Measurements from ENCODE around the gene ASF1B. TPM values are rescaled to one million over a fixed set of nuclear protein-coding genes. Genes with fewer than 3 reads are reported as not detected.

The ASF1B gene
- total RNA-seq, 3 donors from 2014 or later (not counting 1 experiment from before 2014, with no cell fraction given), result 4.5 to 5.5 (median 4.8) TPM

- 93% methylated on average over 16 of the region's 16 CpGs for WGBS (ENCODE audit: insufficient coverage)
- no peaks in the 10 kb centered on the region for H3K4me1 ChIP-seq (ENCODE audit: control insufficient read depth, insufficient read depth, low read length)
- Mint-ChIP-seq H3K4me1 (peaks cover 0 to 8% of the 10 kb centered on the region in 2 donors), H3K4me3 (no peak overlapping the region), H3K9me3 (no peaks in the 10 kb centered on the region), H3K27me3 (ENCODE audit: low read depth in 2 of 2) (no peaks in the 10 kb centered on the region), H3K36me3 (no peaks in the 10 kb centered on the region), H3K27ac (no peak overlapping the region)
- peaks cover 22% of the 10 kb centered on the region for H3K36me3 ChIP-seq (ENCODE audit: control insufficient read depth, insufficient read depth, low read length)
- ATAC-seq (no peak), DNase-seq (no peak)
- H3K4me3 ChIP-seq (ENCODE audit: low read length), result no peak overlapping the region
- no peaks in the 10 kb centered on the region for H3K9me3 ChIP-seq (ENCODE audit: control insufficient read depth, insufficient read depth, low read length)
- intact Hi-C loops (cut with micrococcal nuclease), result no loop called here
- TF ChIP-seq CTCF (IDR thresholded peaks at IDR 0.05), result no peak
- H3K27me3 ChIP-seq (ENCODE audit: control insufficient read depth, insufficient read depth, low read length), result no peaks in the 10 kb centered on the region
- no peak overlapping the region for H3K27ac ChIP-seq (ENCODE audit: low read length)
Measured at GRCh38 chr19:14106840-14107239, 29.5 kb downstream of the ASF1B start.

GRCh38 chr19:14105680-14106079, 30.7 kb downstream of the ASF1B start:
- no peaks in the 10 kb centered on the region for H3K4me1 ChIP-seq (ENCODE audit: control insufficient read depth, insufficient read depth, low read length)
- Mint-ChIP-seq H3K36me3 (no peaks in the 10 kb centered on the region), H3K27me3 (ENCODE audit: low read depth in 2 of 2) (no peaks in the 10 kb centered on the region), H3K4me3 (no peak overlapping the region), H3K9me3 (no peaks in the 10 kb centered on the region), H3K27ac (no peak overlapping the region), H3K4me1 (peaks cover 0 to 4% of the 10 kb centered on the region in 2 donors)
- WGBS (ENCODE audit: insufficient coverage), result 98% methylated on average over 8 of the region's 8 CpGs
- peaks cover 27% of the 10 kb centered on the region for H3K36me3 ChIP-seq (ENCODE audit: control insufficient read depth, insufficient read depth, low read length)
- H3K27me3 ChIP-seq (ENCODE audit: control insufficient read depth, insufficient read depth, low read length), result no peaks in the 10 kb centered on the region
- TF ChIP-seq CTCF (IDR thresholded peaks at IDR 0.05), result no peak
- no peak for ATAC-seq
- no peak overlapping the region for H3K4me3 ChIP-seq (ENCODE audit: low read length)
- no peaks in the 10 kb centered on the region for H3K9me3 ChIP-seq (ENCODE audit: control insufficient read depth, insufficient read depth, low read length)
- intact Hi-C loops (cut with micrococcal nuclease), result no loop called here
- H3K27ac ChIP-seq (ENCODE audit: low read length), result no peak overlapping the region
- no peak for DNase-seq

- no peak for DNase-seq
- H3K27me3 Mint-ChIP-seq (ENCODE audit: low read depth in 2 of 2), result no peaks in the 10 kb centered on the region
- WGBS (ENCODE audit: insufficient coverage), result 100% methylated on average over 1 of the region's 1 CpG
- no peaks in the 10 kb centered on the region for H3K9me3 ChIP-seq (ENCODE audit: control insufficient read depth, insufficient read depth, low read length)
- no peak overlapping the region for H3K27ac Mint-ChIP-seq
- H3K9me3 Mint-ChIP-seq, result no peaks in the 10 kb centered on the region
- no peaks in the 10 kb centered on the region for H3K4me1 ChIP-seq (ENCODE audit: control insufficient read depth, insufficient read depth, low read length)
- no peak for ATAC-seq
- intact Hi-C loops (cut with micrococcal nuclease), result no loop called here
- TF ChIP-seq CTCF (IDR thresholded peaks at IDR 0.05), result no peak
- H3K27me3 ChIP-seq (ENCODE audit: control insufficient read depth, insufficient read depth, low read length), result no peaks in the 10 kb centered on the region
- H3K27ac ChIP-seq (ENCODE audit: low read length), result no peak overlapping the region
- H3K36me3 ChIP-seq (ENCODE audit: control insufficient read depth, insufficient read depth, low read length), result peaks cover 31% of the 10 kb centered on the region
- no peaks in the 10 kb centered on the region for H3K36me3 Mint-ChIP-seq
- no peak overlapping the region for H3K4me3 ChIP-seq (ENCODE audit: low read length)
- H3K4me3 Mint-ChIP-seq, result no peak overlapping the region
- H3K4me1 Mint-ChIP-seq, result no peaks in the 10 kb centered on the region
Measured at GRCh38 chr19:14103310-14103709, 33.1 kb downstream of the ASF1B start.

GRCh38 chr19:14102756-14103155, 33.6 kb downstream of the ASF1B start:
- H3K4me3 ChIP-seq (ENCODE audit: low read length), result no peak overlapping the region
- Mint-ChIP-seq H3K4me3 (no peak overlapping the region), H3K27me3 (ENCODE audit: low read depth in 2 of 2) (no peaks in the 10 kb centered on the region), H3K36me3 (no peaks in the 10 kb centered on the region), H3K9me3 (no peaks in the 10 kb centered on the region), H3K4me1 (no peaks in the 10 kb centered on the region), H3K27ac (no peak overlapping the region)
- no peak overlapping the region for H3K27ac ChIP-seq (ENCODE audit: low read length)
- no peaks in the 10 kb centered on the region for H3K27me3 ChIP-seq (ENCODE audit: control insufficient read depth, insufficient read depth, low read length)
- intact Hi-C loops (cut with micrococcal nuclease), result no loop called here
- H3K9me3 ChIP-seq (ENCODE audit: control insufficient read depth, insufficient read depth, low read length), result no peaks in the 10 kb centered on the region
- ATAC-seq (no peak), DNase-seq (no peak)
- no peak for TF ChIP-seq CTCF (IDR thresholded peaks at IDR 0.05)
- H3K36me3 ChIP-seq (ENCODE audit: control insufficient read depth, insufficient read depth, low read length), result peaks cover 32% of the 10 kb centered on the region
- 90% methylated on average over 10 of the region's 10 CpGs for WGBS (ENCODE audit: insufficient coverage)
- no peaks in the 10 kb centered on the region for H3K4me1 ChIP-seq (ENCODE audit: control insufficient read depth, insufficient read depth, low read length)

Data from natural killer cell (primary cell).